ENCODE data around the gene SYT5. TPM values are rescaled to one million over a fixed set of nuclear protein-coding genes. Genes with fewer than 3 reads are reported as not detected.

The SYT5 gene
- total and polyA plus RNA-seq, 9 of the 15 experiments (the other 6 are each of a cell fraction or from before 2014, with no cell fraction given), result 1.3 to 20.9 (median 8.8) TPM

- peak; percentile 83; the same call in 1 of the 2 replicates for TF ChIP-seq GABPB1 (CRISPR knock-in tag; IDR thresholded peaks at IDR 0.05)
- peak; percentile 44; the same call in 1 of the 2 replicates for TF ChIP-seq CREB1 (IDR thresholded peaks at IDR 0.05)
- TF ChIP-seq CREB1 (CRISPR knock-in tag; IDR thresholded peaks at IDR 0.05), result peak; percentile 54; the same call in 1 of the 2 replicates
- TF ChIP-seq TRIM28 (IDR thresholded peaks at IDR 0.05), result no peak
- TF ChIP-seq TAF1 (IDR thresholded peaks at IDR 0.05; ENCODE audit: control insufficient read depth, extremely low read depth, insufficient read depth, low read length, severe bottlenecking), result no peak
- peak; percentile 99 for TF ChIP-seq NEUROD1 (IDR thresholded peaks at IDR 0.05; ENCODE audit: borderline replicate concordance, low read depth, low read length, partially characterized antibody)
- peak; percentile 82 for TF ChIP-seq KLF1 (tag; IDR thresholded peaks at IDR 0.05)
- no peak for TF ChIP-seq SAFB2 (IDR thresholded peaks at IDR 0.05; ENCODE audit: borderline replicate concordance, low read depth, low read length, severe bottlenecking)
- TF ChIP-seq ZBTB9 (CRISPR knock-in tag; IDR thresholded peaks at IDR 0.05), result no peak
- no peak for TF ChIP-seq PHF21A (IDR thresholded peaks at IDR 0.05; ENCODE audit: borderline replicate concordance, low read depth)
- TF ChIP-seq RREB1 (CRISPR knock-in tag; IDR thresholded peaks at IDR 0.05), result peak; percentile 72; the same call in 1 of the 2 replicates
- TF ChIP-seq ZNF143 (CRISPR knock-in tag; IDR thresholded peaks at IDR 0.05), result peak; percentile 99
- TF ChIP-seq SRSF7 (optimal IDR thresholded peaks at IDR 0.05; ENCODE audit: low read depth, low read length), result no peak
- no peak for TF ChIP-seq NFIC (IDR thresholded peaks at IDR 0.05)
- TF ChIP-seq ZNF12 (CRISPR knock-in tag; IDR thresholded peaks at IDR 0.05), result no peak
- TF ChIP-seq ZNF584 (CRISPR knock-in tag; IDR thresholded peaks at IDR 0.05; ENCODE audit: low read depth), result no peak; the same call in 1 of the 2 replicates
- no peak for TF ChIP-seq MYC (IDR thresholded peaks at IDR 0.05; ENCODE audit: low read depth, low read length)
- 0 out of 2 replicates have a peak, but pooled peaks have one; percentile 35 for TF ChIP-seq MYC (CRISPR knock-in tag; IDR thresholded peaks at IDR 0.05; ENCODE audit: borderline replicate concordance, low read depth)
- no peak for TF ChIP-seq ZNF280A (IDR thresholded peaks at IDR 0.05; ENCODE audit: low read depth, partially characterized antibody)
- TF ChIP-seq BRD9 (IDR thresholded peaks at IDR 0.05; ENCODE audit: low read depth, partially characterized antibody), result no peak
Measured at GRCh38 chr19:55178781-55179599, 1.1 kb downstream of the SYT5 start (continued).
